H9 (cell line): ENCODE measurements around the gene ZNF568. TPM values are rescaled to one million over a fixed set of nuclear protein-coding genes. Genes with fewer than 3 reads are reported as not detected.
A peak's percentile ranks its signal among the peaks of the same experiment; 100 is the strongest.

ENCODE experiments used
- DNase-seq: peaks from one replicate; pipeline ENCODE4 v3.0.0-alpha.2; 2017
- H2AFZ ChIP-seq: one replicate; pipeline ENCODE4 v1.6.1; 2013; ENCODE audit warnings: mild to moderate bottlenecking, low read length, control low read depth, moderate library complexity
- H2AK5ac ChIP-seq: 2 replicates; pipeline ENCODE4 v1.6.1; 2013; ENCODE audit warnings: low read length, control low read depth, mixed read lengths; ENCODE audit not compliant: insufficient read length
- H2BK120ac ChIP-seq: one replicate; pipeline ENCODE4 v1.6.1; 2013; ENCODE audit warnings: low read depth, mild to moderate bottlenecking, low read length, control low read depth, inconsistent platforms; ENCODE audit not compliant: poor library complexity, severe bottlenecking
- H2BK12ac ChIP-seq: 2 replicates; pipeline ENCODE4 v1.6.1; 2013; ENCODE audit warnings: low read length, control low read depth, mixed read lengths, low read depth; ENCODE audit not compliant: insufficient read length
- H2BK15ac ChIP-seq: 2 replicates; pipeline ENCODE4 v1.6.1; 2013; ENCODE audit warnings: low read depth, low read length, control low read depth
- H2BK20ac ChIP-seq: one replicate; pipeline ENCODE4 v1.6.1; 2013; ENCODE audit warnings: low read depth, mild to moderate bottlenecking, low read length, control low read depth, inconsistent platforms; ENCODE audit not compliant: poor library complexity, severe bottlenecking
- H2BK5ac ChIP-seq: 2 replicates; pipeline ENCODE4 v1.6.1; 2013; ENCODE audit warnings: low read length, control low read depth, mixed read lengths; ENCODE audit not compliant: insufficient read length
- H3K14ac ChIP-seq: 2 replicates; pipeline ENCODE4 v1.6.1; 2013; ENCODE audit warnings: low read length, control low read depth; ENCODE audit not compliant: insufficient read depth
- H3K18ac ChIP-seq: 2 replicates; pipeline ENCODE4 v1.6.1; 2013; ENCODE audit warnings: low read depth, mild to moderate bottlenecking, mixed read lengths, low read length, control low read depth; ENCODE audit not compliant: insufficient read length
- H3K23ac ChIP-seq: 2 replicates; pipeline ENCODE4 v1.6.1; 2013; ENCODE audit warnings: low read length, control low read depth, mixed read lengths, low read depth; ENCODE audit not compliant: insufficient read length
- H3K23me2 ChIP-seq: 2 replicates; pipeline ENCODE4 v1.6.1; 2013; ENCODE audit warnings: low read depth, mild to moderate bottlenecking, mixed read lengths, low read length, control low read depth; ENCODE audit not compliant: insufficient read length, poor library complexity, severe bottlenecking
- H3K27ac ChIP-seq: 2 replicates; pipeline ENCODE4 v1.5.1; 2013; ENCODE audit warnings: low read length, control low read depth, mixed read lengths, low read depth; ENCODE audit not compliant: insufficient read length
- H3K27me3 ChIP-seq: 2 replicates; pipeline ENCODE4 v1.6.1; 2013; ENCODE audit warnings: low read length, control low read depth, inconsistent platforms; ENCODE audit not compliant: insufficient read depth
- H3K4ac ChIP-seq: 2 replicates; pipeline ENCODE4 v1.6.1; 2013; ENCODE audit warnings: low read depth, mild to moderate bottlenecking, control low read depth, inconsistent platforms, low read length, moderate library complexity
- H3K4me1 ChIP-seq: 2 replicates; pipeline ENCODE4 v1.6.1; 2013; ENCODE audit warnings: low read length, control low read depth, inconsistent platforms; ENCODE audit not compliant: insufficient read depth
- H3K4me2 ChIP-seq: 2 replicates; pipeline ENCODE4 v1.6.1; 2013; ENCODE audit warnings: low read length, control low read depth, mixed read lengths; ENCODE audit not compliant: insufficient read length, insufficient read depth
- H3K56ac ChIP-seq: 2 replicates; pipeline ENCODE4 v1.6.1; 2013; ENCODE audit warnings: low read depth, mild to moderate bottlenecking, mixed read lengths, low read length, control low read depth; ENCODE audit not compliant: insufficient read length
- H3K79me1 ChIP-seq: 2 replicates; pipeline ENCODE4 v1.6.1; 2013; ENCODE audit warnings: low read depth, mild to moderate bottlenecking, moderate library complexity, low read length, control low read depth, inconsistent platforms; ENCODE audit not compliant: insufficient read depth, poor library complexity, severe bottlenecking
- H3K79me2 ChIP-seq: 2 replicates; pipeline ENCODE4 v1.6.1; 2013; ENCODE audit warnings: low read length, control low read depth, inconsistent platforms; ENCODE audit not compliant: insufficient read depth
- H3K9ac ChIP-seq: 2 replicates; pipeline ENCODE4 v1.6.1; 2013; ENCODE audit warnings: low read length, control low read depth, mixed read lengths; ENCODE audit not compliant: insufficient read length; ENCODE audit errors: extremely low read depth
- H3K9me3 ChIP-seq: one replicate; pipeline ENCODE4 v1.6.1; 2013; ENCODE audit warnings: low read depth, low read length, inconsistent platforms; ENCODE audit not compliant: control insufficient read depth
- H3T11ph ChIP-seq: one replicate; pipeline ENCODE4 v1.6.1; 2013; ENCODE audit warnings: mild to moderate bottlenecking, low read length, control low read depth, inconsistent platforms
- H4K20me1 ChIP-seq: one replicate; pipeline ENCODE4 v1.6.1; 2013; ENCODE audit not compliant: control insufficient read depth, insufficient read length, insufficient read depth
- H4K5ac ChIP-seq: 2 replicates; pipeline ENCODE4 v1.6.1; 2013; ENCODE audit warnings: low read depth, mild to moderate bottlenecking, mixed read lengths, low read length, control low read depth; ENCODE audit not compliant: insufficient read length
- H4K8ac ChIP-seq: replicated peaks from 2 replicates; pipeline ENCODE4 v1.6.1; 2013; ENCODE audit warnings: low read length, control low read depth, mixed read lengths, low read depth; ENCODE audit not compliant: insufficient read length
- H4K91ac ChIP-seq: 2 replicates; pipeline ENCODE4 v1.6.1; 2013; ENCODE audit warnings: low read depth, mild to moderate bottlenecking, moderate library complexity, mixed read lengths, low read length, control low read depth; ENCODE audit not compliant: insufficient read length
- H3K27ac Mint-ChIP-seq, 3 experiments: 2 replicates in 2 of 3; 3 replicates in 1 of 3; pipeline ENCODE4 v1.8.0; 2020 to 2021; ENCODE audit warnings: mixed read lengths in 3 of 3, mild to moderate bottlenecking in 1 of 3, moderate library complexity in 1 of 3
- H3K27me3 Mint-ChIP-seq: 2 replicates; pipeline ENCODE4 v1.8.0; 2021; ENCODE audit warnings: low read depth, mild to moderate bottlenecking, moderate library complexity, mixed read lengths
- H3K36me3 Mint-ChIP-seq, 3 experiments: 2 replicates in 2 of 3; 3 replicates in 1 of 3; pipeline ENCODE4 v1.8.0; 2020 to 2021; ENCODE audit warnings: low read depth in 3 of 3, mixed read lengths in 3 of 3; ENCODE audit not compliant: insufficient read depth in 1 of 3
- H3K4me1 Mint-ChIP-seq, 2 experiments: 2 replicates each; pipeline ENCODE4 v1.8.0; 2020; ENCODE audit warnings: mixed read lengths in 2 of 2
- H3K4me3 Mint-ChIP-seq, 2 experiments: 2 replicates in 1 of 2; 3 replicates in 1 of 2; pipeline ENCODE4 v1.8.0; 2020 to 2021; ENCODE audit warnings: mild to moderate bottlenecking in 2 of 2, mixed read lengths in 2 of 2, moderate library complexity in 1 of 2
- H3K9me3 Mint-ChIP-seq, 2 experiments: 2 replicates in 1 of 2; 3 replicates in 1 of 2; pipeline ENCODE4 v1.8.0; 2020; ENCODE audit warnings: mild to moderate bottlenecking in 2 of 2, mixed read lengths in 2 of 2, moderate library complexity in 1 of 2
- WGBS: extraction: QIAGEN DNeasy Blood & Tissue Kit; methylation state at CpG from one replicate; pipeline ENCODE4 v1.1.7; 2013; ENCODE audit warnings: missing lambda C conversion rate, low lambda C conversion rate, mixed read lengths; ENCODE audit not compliant: insufficient read length; ENCODE audit errors: extremely low coverage; 5-methylcytosine and 5-hydroxymethylcytosine counted together
- total RNA-seq: library from RNA; stranded (reverse); gene quantifications from 2 replicates; pipeline ENCODE4 v1.2.1, GENCODE V29; 2021
- TF ChIP-seq, protein P1 (sequence below): fragments of 200-600 bp; sonication (generic); conservative IDR thresholded peaks from 3 replicates; pipeline ENCODE4 v1.8.0; 2021; ENCODE audit warnings: antibody characterized with exemption, mild to moderate bottlenecking

Gene ZNF568
- total RNA-seq, 1 experiment from 2014 or later, result 3.1 TPM

DNA sequence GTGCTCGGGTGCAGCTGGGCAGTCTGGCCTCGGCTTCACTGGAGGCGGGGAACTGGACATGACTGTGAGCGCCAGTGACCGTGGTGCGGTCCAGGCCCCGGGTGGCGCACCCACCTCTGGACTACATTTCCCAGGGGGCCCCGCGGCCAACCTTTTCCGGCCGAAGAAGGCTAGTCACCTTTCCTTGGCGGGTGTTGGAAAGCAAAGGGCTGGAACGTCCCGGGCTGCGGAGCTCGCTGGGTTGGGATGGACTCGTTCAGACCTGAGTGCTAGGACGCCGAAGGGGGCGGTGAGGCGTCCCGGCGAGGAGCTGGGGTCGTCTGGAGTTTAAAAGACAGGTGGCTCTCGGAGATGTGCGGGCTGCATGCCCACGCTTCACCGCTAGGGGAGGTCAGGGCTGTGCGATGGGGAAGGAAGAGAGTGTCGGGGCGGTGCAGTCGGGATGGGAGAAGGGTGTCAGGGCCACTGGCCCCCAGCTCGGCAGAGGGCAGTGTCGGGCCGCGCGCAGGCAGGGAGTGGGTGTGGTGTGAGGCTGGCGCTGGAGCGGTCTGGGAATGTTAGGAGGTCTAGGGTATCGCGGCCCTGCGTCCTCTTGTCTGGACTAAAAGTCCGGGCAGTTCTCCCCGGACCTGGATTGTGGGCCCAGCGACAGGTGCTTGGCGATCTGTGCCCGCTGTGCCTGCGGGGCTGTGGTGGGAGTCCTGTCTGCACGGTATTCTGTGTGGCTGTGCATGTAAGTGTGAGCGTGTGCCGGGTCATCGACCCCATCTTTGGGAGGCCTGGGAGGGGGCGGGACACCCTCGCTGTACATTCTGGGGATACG is 57.1 kb downstream of the ZNF568 start:
- Mint-ChIP-seq H3K27ac (no peak overlapping the region; a peak in 1 of 7 replicates), H3K4me1 (no peaks in the 10 kb centered on the region), H3K9me3 (peaks cover 77 to 81% of the 10 kb centered on the region in 2 experiments), H3K36me3 (peaks cover 9 to 21% (median 10%) of the 10 kb centered on the region in 3 experiments; a peak in 6 of 7 replicates), H3K27me3 (peaks cover 3% of the 10 kb centered on the region; the same call in 1 of the 2 replicates), H3K4me3 (no peak overlapping the region)
- Histone ChIP-seq H2AFZ (no peak overlapping the region), H2BK120ac (no peak overlapping the region), H3K23me2 (peaks cover 7% of the 10 kb centered on the region), H4K8ac (no peak overlapping the region), H3K23ac (no peak overlapping the region), H2BK12ac (no peak overlapping the region), H3K79me2 (no peaks in the 10 kb centered on the region), H3K4me2 (peak overlapping the region; percentile 18), H3K4me1 (no peaks in the 10 kb centered on the region), H2BK20ac (no peak overlapping the region), H3K18ac (no peak overlapping the region), H3K79me1 (no peaks in the 10 kb centered on the region), H4K5ac (no peak overlapping the region), H4K20me1 (no peaks in the 10 kb centered on the region), H2AK5ac (no peak overlapping the region), H3K9ac (no peak overlapping the region), H4K91ac (no peak overlapping the region), H3K56ac (no peak overlapping the region), H3K4ac (no peak overlapping the region), H2BK15ac (no peak overlapping the region), H3K14ac (peak overlapping the region; percentile 70; the same call in 1 of the 2 replicates), H2BK5ac (no peak overlapping the region), H3K27ac (no peak overlapping the region), H3K27me3 (no peaks in the 10 kb centered on the region), H3T11ph (no peak overlapping the region), H3K9me3 (peaks cover 43% of the 10 kb centered on the region)
- TF ChIP-seq, protein P1, sequence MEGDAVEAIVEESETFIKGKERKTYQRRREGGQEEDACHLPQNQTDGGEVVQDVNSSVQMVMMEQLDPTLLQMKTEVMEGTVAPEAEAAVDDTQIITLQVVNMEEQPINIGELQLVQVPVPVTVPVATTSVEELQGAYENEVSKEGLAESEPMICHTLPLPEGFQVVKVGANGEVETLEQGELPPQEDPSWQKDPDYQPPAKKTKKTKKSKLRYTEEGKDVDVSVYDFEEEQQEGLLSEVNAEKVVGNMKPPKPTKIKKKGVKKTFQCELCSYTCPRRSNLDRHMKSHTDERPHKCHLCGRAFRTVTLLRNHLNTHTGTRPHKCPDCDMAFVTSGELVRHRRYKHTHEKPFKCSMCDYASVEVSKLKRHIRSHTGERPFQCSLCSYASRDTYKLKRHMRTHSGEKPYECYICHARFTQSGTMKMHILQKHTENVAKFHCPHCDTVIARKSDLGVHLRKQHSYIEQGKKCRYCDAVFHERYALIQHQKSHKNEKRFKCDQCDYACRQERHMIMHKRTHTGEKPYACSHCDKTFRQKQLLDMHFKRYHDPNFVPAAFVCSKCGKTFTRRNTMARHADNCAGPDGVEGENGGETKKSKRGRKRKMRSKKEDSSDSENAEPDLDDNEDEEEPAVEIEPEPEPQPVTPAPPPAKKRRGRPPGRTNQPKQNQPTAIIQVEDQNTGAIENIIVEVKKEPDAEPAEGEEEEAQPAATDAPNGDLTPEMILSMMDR, result no peak
- DNase-seq, result peak; percentile 34
- no CpG with 5 or more reads among the region's 56 CpGs for WGBS
